Heart left ventricle (tissue), 16 donors: ENCODE results near the gene PRMT7. TPM values are rescaled to one million over a fixed set of nuclear protein-coding genes. Genes with fewer than 3 reads are reported as not detected.
A peak's percentile ranks its signal among the peaks of the same experiment; 100 is the strongest.

ENCODE experiments used
- ATAC-seq, 4 donors: fragments of 200-7000 bp; cut with Tn5 transposase; one replicate each; pipeline ENCODE4 v1.9.1; 2020 to 2022; ENCODE audit warnings: moderate library complexity in 4 of 4, mild to moderate bottlenecking in 3 of 4, moderate number of reproducible peaks in 1 of 4
- DNase-seq, 5 donors: peaks; one replicate each; pipeline ENCODE4 v3.0.0-alpha.2; 2020
- H3K27ac ChIP-seq, 12 donors: fragments of 200-600 bp; sonication (generic) in 4 of 12; one replicate each; pipeline versions ENCODE4 v1.5.0 to v1.8.0; 2016 to 2022; ENCODE audit warnings: mild to moderate bottlenecking in 2 of 12
- H3K27me3 ChIP-seq, 9 donors: fragments of 200-600 bp; sonication (generic) in 2 of 9; one replicate each; pipeline versions ENCODE4 v1.5.1 to v1.8.0; 2016 to 2022; ENCODE audit warnings: mild to moderate bottlenecking in 3 of 9
- H3K36me3 ChIP-seq, 9 donors: fragments of 200-600 bp; sonication (generic) in 2 of 9; one replicate each; pipeline versions ENCODE4 v1.5.0 to v1.8.0; 2018 to 2022; ENCODE audit warnings: mild to moderate bottlenecking in 2 of 9
- H3K4me1 ChIP-seq, 12 donors: fragments of 200-600 bp; sonication (generic) in 4 of 12; one replicate each; pipeline versions ENCODE4 v1.5.0 to v1.8.0; 2016 to 2022; ENCODE audit warnings: mild to moderate bottlenecking in 3 of 12
- H3K4me3 ChIP-seq, 12 donors: fragments of 200-600 bp; sonication (generic) in 4 of 12; one replicate each; pipeline versions ENCODE4 v1.5.0 to v1.8.0; 2017 to 2022; ENCODE audit warnings: mild to moderate bottlenecking in 9 of 12, moderate library complexity in 4 of 12
- H3K9me3 ChIP-seq, 12 donors: fragments of 200-600 bp; sonication (generic) in 4 of 12; one replicate each; pipeline versions ENCODE4 v1.5.0 to v1.8.0; 2016 to 2022; ENCODE audit warnings: mild to moderate bottlenecking in 1 of 12
- POLR2A ChIP-seq, 2 donors: fragments of 450-650 bp; IDR thresholded peaks; one replicate each; pipeline ENCODE4 v1.6.1; 2017; ENCODE audit warnings: antibody characterized with exemption in 2 of 2, mild to moderate bottlenecking in 2 of 2, moderate library complexity in 2 of 2
- WGBS, 4 donors: extraction: QIAGEN DNeasy Blood & Tissue Kit in 2 of 4; methylation state at CpG; one replicate each; pipeline versions ENCODE4 v1.1.5 to v1.1.7; 2013 to 2018; 5-methylcytosine and 5-hydroxymethylcytosine counted together
- intact Hi-C, 10 donors: fragments of 100-400 bp; cut with DNase I; formaldehyde crosslinking; loops; one replicate each; pipeline versions ENCODE4 v1.11.1 to v1.14.2; 2022
- polyA plus RNA-seq, 2 donors: library from polyadenylated mRNA; stranded (reverse); fragments of 200-250 nt; gene quantifications; one replicate each; pipeline ENCODE4 v1.2.3, GENCODE V29; 2013
- total RNA-seq, 9 donors: library from RNA; depleted of rRNA in 2 of 9; stranded (reverse); fragments of >200 nt in 2 of 9; fragmentation: NEBNext Ultra II Directional in 3 of 9; extraction: Animal tissue kit (Norgen Biotek cat#: 25700) in 3 of 9; gene quantifications; one replicate each; pipeline versions ENCODE4 v1.1.0 to v1.2.4, GENCODE V29; 2016 to 2023
- TF ChIP-seq, protein P1 (sequence below), 12 donors: fragments of 200-600 bp; sonication (generic) in 4 of 12; IDR thresholded peaks; one replicate each; pipeline versions ENCODE4 v1.5.0 to v1.8.0; 2018 to 2022; ENCODE audit warnings: antibody characterized with exemption in 12 of 12, mild to moderate bottlenecking in 5 of 12
- donor health status: ischemic (EF 13 %, LVEDD 7.1; RV severe dilation, severe dysfunction).
- donor health status: healthy with polysubstance abuse.
- donor health status: DM: no; HTN: yes; CAD: no.
- donor health status: DM: no; HTN: no; CAD: no.
- donor health status: ischemic (EF 25% LVEDD 6.9; RV normal size, moderate dysfunction).
- donor health status: ischemic (EF 25% LVEDD 5.7; RV mildly dilated, moderate dysfunction).
- donor health status: healthy.
- donor health status: DM: yes; HTN: yes; CAD: no.
- donor health status: ischemic (EF 35%, LVEDD 5.7; RV mildly dilated, moderate dysfunction).
- donor health status: nonischemic (EF 11% LVEDD 7.7; RV severe dilation, severe dysfunction).
- donor health status: DM: yes; HTN: yes; CAD: no.
- donor health status: PGD.
- donor health status: ischemic (EF 29% LVEDD 5.4; RV normal size, mild dysfunction).
- donor health status: nonischemic (EF 23%, LVEDD 6.1; RV moderate dilation, normal function).

The PRMT7 gene
- total and polyA plus RNA-seq, 11 donors: 21.0 to 37.4 (median 30.7) TPM

- Histone ChIP-seq H3K27me3 (no peaks in the 10 kb centered on the region), H3K9me3 (no peaks in the 10 kb centered on the region), H3K27ac (peak overlapping the region in 7 of 12 donors; percentile 1 to 100 (median 57)), H3K4me1 (peaks cover 0 to 93% (median 63%) of the 10 kb centered on the region in 12 donors), H3K4me3 (peak overlapping the region in 1 of 12 donors; percentile 32), H3K36me3 (peaks cover 0 to 48% (median 25%) of the 10 kb centered on the region in 9 donors)
- TF ChIP-seq POLR2A (IDR thresholded peaks at IDR 0.05): no peak
- TF ChIP-seq, protein P1, sequence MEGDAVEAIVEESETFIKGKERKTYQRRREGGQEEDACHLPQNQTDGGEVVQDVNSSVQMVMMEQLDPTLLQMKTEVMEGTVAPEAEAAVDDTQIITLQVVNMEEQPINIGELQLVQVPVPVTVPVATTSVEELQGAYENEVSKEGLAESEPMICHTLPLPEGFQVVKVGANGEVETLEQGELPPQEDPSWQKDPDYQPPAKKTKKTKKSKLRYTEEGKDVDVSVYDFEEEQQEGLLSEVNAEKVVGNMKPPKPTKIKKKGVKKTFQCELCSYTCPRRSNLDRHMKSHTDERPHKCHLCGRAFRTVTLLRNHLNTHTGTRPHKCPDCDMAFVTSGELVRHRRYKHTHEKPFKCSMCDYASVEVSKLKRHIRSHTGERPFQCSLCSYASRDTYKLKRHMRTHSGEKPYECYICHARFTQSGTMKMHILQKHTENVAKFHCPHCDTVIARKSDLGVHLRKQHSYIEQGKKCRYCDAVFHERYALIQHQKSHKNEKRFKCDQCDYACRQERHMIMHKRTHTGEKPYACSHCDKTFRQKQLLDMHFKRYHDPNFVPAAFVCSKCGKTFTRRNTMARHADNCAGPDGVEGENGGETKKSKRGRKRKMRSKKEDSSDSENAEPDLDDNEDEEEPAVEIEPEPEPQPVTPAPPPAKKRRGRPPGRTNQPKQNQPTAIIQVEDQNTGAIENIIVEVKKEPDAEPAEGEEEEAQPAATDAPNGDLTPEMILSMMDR (IDR thresholded peaks at IDR 0.05): no peak
- intact Hi-C loops: no loop called here
- DNase-seq (no peak), ATAC-seq (no peak)
- WGBS, 4 donors: 0 to 75% (median 35%) methylated on average over 1 of the region's 1 CpG
These were observed 40.5 kb upstream of the PRMT7 start for GRCh38 chr16:68270353-68270752.

DNA sequence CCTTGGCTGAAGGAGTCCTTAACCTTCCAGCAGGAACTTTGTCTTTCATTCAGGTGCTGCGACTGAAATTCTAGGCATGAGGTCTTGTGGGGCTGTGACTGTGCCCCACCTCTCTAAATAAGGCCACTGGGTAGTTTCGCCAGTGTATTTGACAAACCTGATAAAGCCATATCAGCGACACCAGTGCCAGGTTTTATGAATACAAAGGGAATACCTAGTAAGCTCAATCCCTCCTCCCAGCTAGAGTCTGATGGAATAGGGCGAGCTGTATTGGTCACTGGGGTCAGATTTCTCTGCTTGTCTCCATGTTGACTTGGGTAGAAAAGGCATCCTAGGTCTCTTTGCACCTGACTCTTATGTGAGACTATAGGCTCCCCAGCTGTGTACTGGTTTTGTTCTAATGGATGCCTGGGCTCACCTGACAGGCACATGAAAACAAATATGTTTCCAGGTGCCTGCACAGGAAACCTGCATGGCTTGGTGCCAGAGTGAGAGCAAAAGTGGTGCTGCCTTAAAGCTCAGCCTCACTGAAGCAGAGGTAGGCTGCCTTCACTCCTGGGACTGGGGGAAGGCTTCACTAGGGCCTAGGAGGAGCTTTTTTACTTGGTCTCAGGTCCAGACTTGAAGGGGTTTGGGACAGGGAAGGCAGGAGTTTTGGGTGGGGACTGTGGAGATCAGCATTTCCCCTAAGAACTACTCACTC lies 38.2 kb upstream of the PRMT7 start:
- WGBS, 4 donors: 57 to 87% (median 61%) methylated on average over 4 of the region's 4 CpGs
- peaks cover 0 to 55% (median 32%) of the 10 kb centered on the region in 9 donors for H3K36me3 ChIP-seq

GRCh38 chr16:68273459-68273858 lies 37.4 kb upstream of the PRMT7 start:
- no peak for TF ChIP-seq POLR2A (IDR thresholded peaks at IDR 0.05)
- TF ChIP-seq, protein P1 (IDR thresholded peaks at IDR 0.05): no peak
- ATAC-seq (no peak), DNase-seq (no peak)
- no peaks in the 10 kb centered on the region for H3K9me3 ChIP-seq
- H3K4me3 ChIP-seq: no peak overlapping the region
- peak overlapping the region in 9 of 12 donors; percentile 28 to 100 (median 58) for H3K27ac ChIP-seq
- H3K27me3 ChIP-seq: no peaks in the 10 kb centered on the region
- H3K4me1 ChIP-seq: peaks cover 0 to 80% (median 41%) of the 10 kb centered on the region in 12 donors
- intact Hi-C loops: no loop called here
- WGBS, 4 donors: 79 to 94% (median 88%) methylated on average over 5 of the region's 5 CpGs
- H3K36me3 ChIP-seq: peaks cover 0 to 60% (median 35%) of the 10 kb centered on the region in 9 donors

More for the DNA sequence above, 38.2 kb upstream of the PRMT7 start:
- TF ChIP-seq, protein P1 (IDR thresholded peaks at IDR 0.05): no peak
- no peak for TF ChIP-seq POLR2A (IDR thresholded peaks at IDR 0.05)
- Histone ChIP-seq H3K27ac (peak overlapping the region in 10 of 12 donors; percentile 28 to 100 (median 56)), H3K9me3 (no peaks in the 10 kb centered on the region), H3K4me1 (peaks cover 0 to 88% (median 49%) of the 10 kb centered on the region in 12 donors), H3K27me3 (no peaks in the 10 kb centered on the region), H3K4me3 (no peak overlapping the region)
- intact Hi-C loops: no loop called here
- DNase-seq: peak in 1 of 5 donors; percentile 12
- ATAC-seq: peak in 1 of 4 donors; percentile 8

GRCh38 chr16:68273896-68274295 lies 36.9 kb upstream of the PRMT7 start:
- DNase-seq: peak in 1 of 5 donors; percentile 24
- 96 to 99% (median 97%) methylated on average over 8 of the region's 8 CpGs for WGBS, 4 donors
- Histone ChIP-seq H3K9me3 (no peaks in the 10 kb centered on the region), H3K4me3 (no peak overlapping the region), H3K4me1 (peaks cover 0 to 76% (median 37%) of the 10 kb centered on the region in 12 donors), H3K36me3 (peaks cover 0 to 57% (median 35%) of the 10 kb centered on the region in 9 donors), H3K27me3 (no peaks in the 10 kb centered on the region), H3K27ac (peak overlapping the region in 10 of 12 donors; percentile 18 to 81 (median 72))
- intact Hi-C loops: no loop called here
- no peak for TF ChIP-seq POLR2A (IDR thresholded peaks at IDR 0.05)
- TF ChIP-seq, protein P1 (IDR thresholded peaks at IDR 0.05): no peak
- no peak for ATAC-seq
